ENCODE measurements around the gene ARHGAP24. TPM values are rescaled to one million over a fixed set of nuclear protein-coding genes. Genes with fewer than 3 reads are reported as not detected.

ARHGAP24 gene
- total RNA-seq, 4 donors from 2014 or later: 41.6 to 71.2 (median 62.0) TPM

DNA sequence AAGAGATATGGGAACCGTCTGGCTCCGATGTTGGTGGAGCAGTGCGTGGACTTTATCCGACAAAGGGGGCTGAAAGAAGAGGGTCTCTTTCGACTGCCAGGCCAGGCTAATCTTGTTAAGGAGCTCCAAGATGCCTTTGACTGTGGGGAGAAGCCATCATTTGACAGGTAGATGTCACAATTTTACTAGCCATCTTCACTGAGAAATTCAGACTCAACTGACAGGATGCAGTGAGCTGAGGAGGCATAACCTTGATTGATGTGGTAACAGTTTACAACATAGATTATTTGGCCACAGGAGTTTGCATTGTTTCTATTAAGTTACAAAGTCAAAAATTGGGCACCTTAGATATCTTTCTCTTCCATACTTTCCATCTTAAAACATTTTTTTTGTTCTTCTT lies 467.2 kb downstream of the ARHGAP24 start:
- TF ChIP-seq, protein P1, sequence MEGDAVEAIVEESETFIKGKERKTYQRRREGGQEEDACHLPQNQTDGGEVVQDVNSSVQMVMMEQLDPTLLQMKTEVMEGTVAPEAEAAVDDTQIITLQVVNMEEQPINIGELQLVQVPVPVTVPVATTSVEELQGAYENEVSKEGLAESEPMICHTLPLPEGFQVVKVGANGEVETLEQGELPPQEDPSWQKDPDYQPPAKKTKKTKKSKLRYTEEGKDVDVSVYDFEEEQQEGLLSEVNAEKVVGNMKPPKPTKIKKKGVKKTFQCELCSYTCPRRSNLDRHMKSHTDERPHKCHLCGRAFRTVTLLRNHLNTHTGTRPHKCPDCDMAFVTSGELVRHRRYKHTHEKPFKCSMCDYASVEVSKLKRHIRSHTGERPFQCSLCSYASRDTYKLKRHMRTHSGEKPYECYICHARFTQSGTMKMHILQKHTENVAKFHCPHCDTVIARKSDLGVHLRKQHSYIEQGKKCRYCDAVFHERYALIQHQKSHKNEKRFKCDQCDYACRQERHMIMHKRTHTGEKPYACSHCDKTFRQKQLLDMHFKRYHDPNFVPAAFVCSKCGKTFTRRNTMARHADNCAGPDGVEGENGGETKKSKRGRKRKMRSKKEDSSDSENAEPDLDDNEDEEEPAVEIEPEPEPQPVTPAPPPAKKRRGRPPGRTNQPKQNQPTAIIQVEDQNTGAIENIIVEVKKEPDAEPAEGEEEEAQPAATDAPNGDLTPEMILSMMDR (IDR thresholded peaks at IDR 0.05): no peak
- TF ChIP-seq EP300 (IDR thresholded peaks at IDR 0.05) (no peak), POLR2A (IDR thresholded peaks at IDR 0.05) (no peak)
- Histone ChIP-seq H3K9me3 (no peaks in the 10 kb centered on the region), H3K36me3 (peaks cover 0 to 8% (median 0%) of the 10 kb centered on the region in 3 donors), H3K4me1 (no peaks in the 10 kb centered on the region), H3K27ac (no peak overlapping the region), H3K27me3 (no peaks in the 10 kb centered on the region), H3K4me3 (no peak overlapping the region)
- DNase-seq (ENCODE audit: low spot score in 2 of 2): no peak
- WGBS, 2 donors: 69 to 90% methylated on average over 5 of the region's 5 CpGs

DNA sequence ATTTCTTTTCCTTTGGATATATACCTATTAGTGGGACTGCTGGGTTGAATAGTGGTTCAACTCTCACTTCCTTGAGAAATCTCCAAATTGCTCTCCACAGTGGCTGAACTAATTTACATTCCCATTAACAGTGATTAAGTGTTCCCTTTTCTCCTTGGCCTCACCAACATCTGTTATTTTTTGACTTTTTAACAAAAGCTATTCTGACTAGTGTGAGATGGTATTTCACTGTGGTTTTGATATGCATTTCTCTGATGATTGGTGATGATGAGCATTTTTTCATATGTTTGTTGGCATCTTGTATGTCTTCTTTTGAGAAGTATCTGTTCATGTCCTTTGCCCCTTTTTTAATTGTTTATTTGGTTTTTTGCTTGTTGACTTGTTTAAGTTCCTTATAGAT lies 471.9 kb downstream of the ARHGAP24 start:
- no peaks in the 10 kb centered on the region for H3K27me3 ChIP-seq
- no peak for DNase-seq (ENCODE audit: low spot score in 2 of 2)

GRCh38 chr4:85951099-85951498 lies 476.1 kb downstream of the ARHGAP24 start:
- TF ChIP-seq, protein P1 (IDR thresholded peaks at IDR 0.05): no peak
- TF ChIP-seq EP300 (IDR thresholded peaks at IDR 0.05) (no peak), POLR2A (IDR thresholded peaks at IDR 0.05) (no peak)
- H3K27ac ChIP-seq: no peak overlapping the region
- no peaks in the 10 kb centered on the region for H3K9me3 ChIP-seq
- H3K27me3 ChIP-seq: no peaks in the 10 kb centered on the region
- peaks cover 0 to 5% (median 0%) of the 10 kb centered on the region in 4 donors for H3K4me1 ChIP-seq
- no peaks in the 10 kb centered on the region for H3K36me3 ChIP-seq
- 85 to 87% methylated on average over 3 of the region's 3 CpGs for WGBS, 2 donors
- no peak overlapping the region for H3K4me3 ChIP-seq
- no peak for DNase-seq (ENCODE audit: low spot score in 2 of 2)

More for the DNA sequence above, 471.9 kb downstream of the ARHGAP24 start:
- Histone ChIP-seq H3K27ac (no peak overlapping the region), H3K36me3 (peaks cover 0 to 8% (median 0%) of the 10 kb centered on the region in 3 donors), H3K4me1 (no peaks in the 10 kb centered on the region), H3K4me3 (no peak overlapping the region), H3K9me3 (no peaks in the 10 kb centered on the region)
- TF ChIP-seq POLR2A (IDR thresholded peaks at IDR 0.05) (no peak), EP300 (IDR thresholded peaks at IDR 0.05) (no peak)
- TF ChIP-seq, protein P1 (IDR thresholded peaks at IDR 0.05): no peak

DNA sequence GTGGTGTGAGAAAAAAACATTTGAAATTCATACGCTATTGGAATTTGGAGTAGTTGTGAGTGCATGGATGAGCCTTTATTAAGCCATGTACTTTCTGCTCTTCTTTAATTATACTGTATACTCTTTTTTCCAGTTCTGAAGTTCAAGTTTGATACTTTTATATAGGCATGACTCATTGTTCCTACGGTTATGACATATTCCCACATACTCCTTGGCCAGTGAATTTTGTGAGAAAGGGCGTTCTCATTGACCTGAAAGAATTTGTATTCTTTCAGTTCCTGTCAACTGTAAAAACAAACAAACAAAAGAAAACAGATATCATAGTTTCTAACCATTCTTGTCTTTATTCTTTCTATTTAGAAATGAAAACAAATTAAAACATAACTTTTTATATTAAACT lies 477.6 kb downstream of the ARHGAP24 start:
- Histone ChIP-seq H3K4me3 (no peak overlapping the region), H3K9me3 (no peaks in the 10 kb centered on the region), H3K27ac (no peak overlapping the region), H3K4me1 (peaks cover 0 to 5% (median 0%) of the 10 kb centered on the region in 4 donors), H3K36me3 (no peaks in the 10 kb centered on the region), H3K27me3 (no peaks in the 10 kb centered on the region)
- DNase-seq (ENCODE audit: low spot score in 2 of 2): no peak
- 68 to 70% methylated on average over 3 of the region's 3 CpGs for WGBS, 2 donors
- TF ChIP-seq POLR2A (IDR thresholded peaks at IDR 0.05): no peak
- TF ChIP-seq, protein P1 (IDR thresholded peaks at IDR 0.05): no peak
- TF ChIP-seq EP300 (IDR thresholded peaks at IDR 0.05): no peak

GRCh38 chr4:85952972-85953650 lies 478.2 kb downstream of the ARHGAP24 start:
- no peak for DNase-seq (ENCODE audit: low spot score in 2 of 2)
- Histone ChIP-seq H3K27ac (no peak overlapping the region), H3K4me1 (peaks cover 0 to 5% (median 0%) of the 10 kb centered on the region in 4 donors), H3K27me3 (no peaks in the 10 kb centered on the region), H3K9me3 (no peaks in the 10 kb centered on the region), H3K36me3 (no peaks in the 10 kb centered on the region), H3K4me3 (no peak overlapping the region)
- WGBS, 2 donors: 48 to 72% methylated on average over 3 of the region's 3 CpGs
- no peak for TF ChIP-seq EP300 (IDR thresholded peaks at IDR 0.05)
